ENCODE data around the gene SETMAR. TPM values are rescaled to one million over a fixed set of nuclear protein-coding genes. Genes with fewer than 3 reads are reported as not detected.

The SETMAR gene
- total and polyA plus RNA-seq, 2 donors from 2014 or later: 16.0 to 21.4 TPM

GRCh38 chr3:4320096-4320911, 17.1 kb downstream of the SETMAR start:
- no peak for TF ChIP-seq CTCF (IDR thresholded peaks at IDR 0.05; ENCODE audit: borderline replicate concordance, extremely low read depth, insufficient read depth)
- Histone ChIP-seq H3K9me3 (ENCODE audit: control insufficient read depth in 2 of 3, insufficient read depth in 1 of 3, low read length in 3 of 3) (no peaks in the 10 kb centered on the region), H3K4me3 (ENCODE audit: low read length in 3 of 3) (no peak overlapping the region), H3K27me3 (ENCODE audit: control insufficient read depth, insufficient read depth, low read length) (no peaks in the 10 kb centered on the region), H3K36me3 (ENCODE audit: control insufficient read depth in 2 of 3, insufficient read depth in 3 of 3, low read length in 3 of 3) (peaks cover 0 to 3% (median 0%) of the 10 kb centered on the region in 3 donors), H3K9ac (ENCODE audit: low read length in 3 of 3) (no peak overlapping the region), H3K4me1 (ENCODE audit: control insufficient read depth in 2 of 3, insufficient read depth in 2 of 3, low read depth in 1 of 3, low read length in 3 of 3) (peaks cover 0 to 5% (median 0%) of the 10 kb centered on the region in 3 donors), H3K27ac (ENCODE audit: low read depth in 2 of 2, low read length in 2 of 2) (no peak overlapping the region)
- DNase-seq (peak in 2 of 5 donors; percentile 52), FAIRE-seq (no peak)
- intact Hi-C loops (cut with DNase I): no loop called here

GRCh38 chr3:4321732-4322131, 18.6 kb downstream of the SETMAR start:
- no peaks in the 10 kb centered on the region for H3K27me3 ChIP-seq (ENCODE audit: control insufficient read depth, insufficient read depth, low read length)
- no peak for FAIRE-seq
- H3K9me3 ChIP-seq (ENCODE audit: control insufficient read depth in 2 of 3, insufficient read depth in 1 of 3, low read length in 3 of 3): no peaks in the 10 kb centered on the region
- H3K4me1 ChIP-seq (ENCODE audit: control insufficient read depth in 2 of 3, insufficient read depth in 2 of 3, low read depth in 1 of 3, low read length in 3 of 3): peaks cover 0 to 5% (median 0%) of the 10 kb centered on the region in 3 donors
- peaks cover 0 to 3% (median 0%) of the 10 kb centered on the region in 3 donors for H3K36me3 ChIP-seq (ENCODE audit: control insufficient read depth in 2 of 3, insufficient read depth in 3 of 3, low read length in 3 of 3)
- DNase-seq: no peak
- no peak for TF ChIP-seq CTCF (IDR thresholded peaks at IDR 0.05; ENCODE audit: borderline replicate concordance, extremely low read depth, insufficient read depth)
- no peak overlapping the region for H3K27ac ChIP-seq (ENCODE audit: low read depth in 2 of 2, low read length in 2 of 2)
- intact Hi-C loops (cut with DNase I): no loop called here
- H3K9ac ChIP-seq (ENCODE audit: low read length in 3 of 3): no peak overlapping the region
- H3K4me3 ChIP-seq (ENCODE audit: low read length in 3 of 3): no peak overlapping the region

GRCh38 chr3:4322635-4323034, 19.5 kb downstream of the SETMAR start:
- no peak for TF ChIP-seq CTCF (IDR thresholded peaks at IDR 0.05; ENCODE audit: borderline replicate concordance, extremely low read depth, insufficient read depth)
- H3K36me3 ChIP-seq (ENCODE audit: control insufficient read depth in 2 of 3, insufficient read depth in 3 of 3, low read length in 3 of 3): no peaks in the 10 kb centered on the region
- H3K9ac ChIP-seq (ENCODE audit: low read length in 3 of 3): no peak overlapping the region
- no peak overlapping the region for H3K27ac ChIP-seq (ENCODE audit: low read depth in 2 of 2, low read length in 2 of 2)
- FAIRE-seq: no peak
- H3K9me3 ChIP-seq (ENCODE audit: control insufficient read depth in 2 of 3, insufficient read depth in 1 of 3, low read length in 3 of 3): peaks cover 0 to 3% (median 0%) of the 10 kb centered on the region in 3 donors
- H3K27me3 ChIP-seq (ENCODE audit: control insufficient read depth, insufficient read depth, low read length): no peaks in the 10 kb centered on the region
- no peak for DNase-seq
- intact Hi-C loops (cut with DNase I): no loop called here
- no peak overlapping the region for H3K4me3 ChIP-seq (ENCODE audit: low read length in 3 of 3)
- peaks cover 0 to 5% (median 0%) of the 10 kb centered on the region in 3 donors for H3K4me1 ChIP-seq (ENCODE audit: control insufficient read depth in 2 of 3, insufficient read depth in 2 of 3, low read depth in 1 of 3, low read length in 3 of 3)

All from kidney (tissue), 14 donors.